GM12878 (cell line): ENCODE data around the gene WFIKKN1. TPM values are rescaled to one million over a fixed set of nuclear protein-coding genes. Genes with fewer than 3 reads are reported as not detected.

Experiments
- ATAC-seq: fragments of 200-7000 bp; cut with Tn5 transposase; 3 replicates; pipeline ENCODE4 v1.9.1; 2020; ENCODE audit warnings: mild to moderate bottlenecking, moderate library complexity
- BruUV-seq: library from RNA; stranded (reverse); fragments of 400-500 nt; replicated peaks from 2 replicates; lab custom pipeline; 2021; lab: Mats Ljungman, UMichigan
- CTCF ChIA-PET: fragments of 300-600 bp; sonication (Branson Sonifier 250); formaldehyde crosslinking; extraction: SDS; loops from one replicate; lab custom pipeline; 2021; ENCODE audit warnings: inconsistent platforms; lab: Yijun Ruan, JAX
- POLR2A ChIA-PET: fragments of 350-600 bp; formaldehyde crosslinking; extraction: SDS; loops from one replicate; lab custom pipeline; 2021; ENCODE audit warnings: inconsistent platforms; lab: Charles Lee
- RAD21 ChIA-PET: fragments of 300-600 bp; sonication (Branson Sonifier 250); formaldehyde crosslinking; loops from one replicate; lab custom pipeline; 2023; ENCODE audit warnings: antibody characterized with exemption; ENCODE audit not compliant: unreplicated experiment; lab: Charles Lee
- SMC1A ChIA-PET: fragments of 300-600 bp; sonication (Branson Sonifier 250); formaldehyde crosslinking; loops from one replicate; lab custom pipeline; 2023; ENCODE audit not compliant: unreplicated experiment, uncharacterized antibody; lab: Charles Lee
- DNase-seq: peaks from one replicate; pipeline ENCODE4 v3.0.0-alpha.2; 2011; ENCODE audit warnings: low read depth, low spot score
- FAIRE-seq: peaks from 3 replicates; lab custom pipeline; 2011; peaks lifted over from hg19 to GRCh38; lab: Jason Lieb, UNC
- H2AFZ ChIP-seq: 2 replicates; pipeline ENCODE4 v1.6.0; 2011; ENCODE audit warnings: low read depth, low read length, control low read depth; ENCODE audit not compliant: control insufficient read depth
- H3K27ac ChIP-seq: 2 replicates; pipeline ENCODE4 v1.5.1; 2011; ENCODE audit warnings: control low read depth; ENCODE audit not compliant: control insufficient read depth, insufficient read depth
- H3K27me3 ChIP-seq, 2 experiments: replicated peaks in 1 of 2; 2 replicates each; pipeline versions ENCODE4 v1.6.0 to v1.6.1; 2011; ENCODE audit warnings: low read length in 1 of 2; ENCODE audit not compliant: control insufficient read depth in 2 of 2, insufficient read depth in 2 of 2
- H3K36me3 ChIP-seq, 2 experiments: 2 replicates each; pipeline ENCODE4 v1.5.1; 2011; ENCODE audit warnings: low read length in 1 of 2; ENCODE audit not compliant: control insufficient read depth in 2 of 2, insufficient read depth in 2 of 2
- H3K4me1 ChIP-seq: 2 replicates; pipeline ENCODE4 v1.6.1; 2011; ENCODE audit warnings: mild to moderate bottlenecking, low read length, moderate library complexity, mixed read lengths; ENCODE audit not compliant: control insufficient read depth, insufficient read depth
- H3K4me2 ChIP-seq: 2 replicates; pipeline ENCODE4 v1.6.0; 2011; ENCODE audit warnings: control low read depth; ENCODE audit not compliant: control insufficient read depth, insufficient read depth
- H3K4me3 ChIP-seq: fragments of 200-600 bp; sonication (generic); 2 replicates; pipeline ENCODE4 v1.5.1; 2016
- H3K79me2 ChIP-seq: 2 replicates; pipeline ENCODE4 v1.6.0; 2011; ENCODE audit warnings: low read length; ENCODE audit not compliant: control insufficient read depth, insufficient read depth
- H3K9ac ChIP-seq: 2 replicates; pipeline ENCODE4 v1.8.0; 2011; ENCODE audit warnings: low read length, control low read depth, mixed read lengths; ENCODE audit not compliant: control insufficient read depth, insufficient read depth
- H3K9me3 ChIP-seq: replicated peaks from 3 replicates; pipeline ENCODE4 v1.5.1; 2011; ENCODE audit warnings: mild to moderate bottlenecking, low read length; ENCODE audit not compliant: control insufficient read depth, insufficient read depth
- H4K20me1 ChIP-seq: 2 replicates; pipeline ENCODE4 v1.6.0; 2011; ENCODE audit not compliant: control insufficient read depth, insufficient read depth
- CREB1 ChIP-seq: IDR thresholded peaks from 2 replicates; pipeline ENCODE4 v1.6.1; 2012; ENCODE audit warnings: low read depth, mild to moderate bottlenecking, inconsistent platforms
- HCFC1 ChIP-seq: fragments of 150-350 bp; IDR thresholded peaks from 2 replicates; pipeline ENCODE4 v1.6.1; 2014; ENCODE audit warnings: low read length
- NFXL1 ChIP-seq: fragments of 450-650 bp; IDR thresholded peaks from 2 replicates; pipeline ENCODE4 v1.6.1; 2017; ENCODE audit warnings: antibody characterized with exemption, mild to moderate bottlenecking, borderline replicate concordance
- SMC3 ChIP-seq: IDR thresholded peaks from 2 replicates; pipeline ENCODE4 v1.6.1; 2011; ENCODE audit warnings: low read length, improper control_type of control experiment, borderline replicate concordance
- SP1 ChIP-seq: IDR thresholded peaks from one replicate; pipeline ENCODE4 v1.6.1; 2011; ENCODE audit warnings: low read depth, low read length
- WGBS: methylation state at CpG from one replicate; pipeline ENCODE4 v1.1.6; 2016; ENCODE audit warnings: low lambda C conversion rate; ENCODE audit not compliant: insufficient replicate concordance, insufficient coverage; ENCODE audit errors: missing lambda C conversion rate; 5-methylcytosine and 5-hydroxymethylcytosine counted together
- in situ Hi-C: fragments of 300-500 bp; cut with MboI; formaldehyde crosslinking; loops from 9 replicates; pipeline ENCODE4 v1.14.3; 2018; ENCODE audit warnings: mixed read lengths
- intact Hi-C: fragments of 100-400 bp; cut with micrococcal nuclease; formaldehyde crosslinking; loops from one replicate; pipeline ENCODE4 v1.14.2; 2022; ENCODE audit not compliant: unreplicated experiment
- polyA plus RNA-seq, 11 experiments: library from polyadenylated mRNA; depleted of rRNA in 4 of 11; unstranded in 6 of 11; stranded (reverse) in 5 of 11; fragments of >200 nt; fragmentation: Nextera tagmentation in 4 of 11; fragmentation: Illumina TruSeq in 1 of 11; extraction: Ambion mirVana in 4 of 11; extraction: Trizol in 1 of 11; gene quantifications; 1 replicate in 1 of 11; 2 replicates in 10 of 11; pipeline versions ENCODE4 v1.2.1 to v1.2.3, GENCODE V29; 2011 to 2016; ENCODE audit warnings: inconsistent platforms in 2 of 11, missing spikeins in 2 of 11, low read depth in 1 of 11
- total RNA-seq, 4 experiments: library from RNA; depleted of rRNA in 3 of 4; stranded (reverse); fragments of >200 nt in 3 of 4; fragmentation: Illumina TruSeq in 1 of 4; extraction: Trizol in 1 of 4; gene quantifications; 2 replicates each; pipeline versions ENCODE4 v1.2.1 to v1.2.3, GENCODE V29; 2013 to 2021
- TF ChIP-seq, protein P1 (sequence below): fragments of 450-650 bp; IDR thresholded peaks from 2 replicates; pipeline ENCODE4 v1.6.1; 2016; ENCODE audit warnings: mild to moderate bottlenecking, moderate library complexity, borderline replicate concordance
- TF ChIP-seq, protein P2 (sequence below): IDR thresholded peaks from 2 replicates; pipeline ENCODE4 v1.6.1; 2011; ENCODE audit warnings: borderline replicate concordance, low read depth, mild to moderate bottlenecking, moderate library complexity, low read length; ENCODE audit not compliant: insufficient read depth, poor library complexity, severe bottlenecking
- TF ChIP-seq, protein P3 (sequence below): IDR thresholded peaks from 2 replicates; pipeline ENCODE4 v1.6.1; 2012; ENCODE audit warnings: mild to moderate bottlenecking, low read depth, low read length

Gene WFIKKN1
- total and polyA plus RNA-seq, 10 of the 15 experiments (the other 5 are each of a cell fraction or from before 2014, with no cell fraction given) = 0.01 to 0.41 (median 0.05) TPM; not detected in 2

DNA sequence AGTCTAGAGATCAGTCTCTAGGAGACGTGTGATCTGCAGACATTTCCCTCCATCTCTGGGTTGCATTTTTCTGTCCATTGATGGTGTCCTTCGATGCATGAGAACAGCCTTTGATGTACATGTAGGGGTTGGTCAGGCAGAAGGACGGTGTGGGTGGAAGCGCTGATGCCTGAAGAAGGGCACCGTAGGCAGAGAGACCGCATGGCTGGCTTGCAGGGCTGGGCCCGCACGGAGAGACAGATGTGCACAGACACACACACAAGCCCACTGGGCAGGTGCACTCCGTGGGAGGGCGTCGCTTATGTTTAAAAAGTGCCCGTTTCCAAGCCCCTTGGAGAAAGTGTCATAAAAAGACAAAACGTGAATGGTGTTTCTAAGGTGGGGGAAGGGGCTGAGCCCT, 15.7 kb upstream of the WFIKKN1 start:
- CTCF ChIA-PET = no interaction called here
- DNase-seq = no peak
- Histone ChIP-seq H3K4me2 (no peak overlapping the region), H3K4me3 (no peak overlapping the region), H3K4me1 (no peaks in the 10 kb centered on the region), H4K20me1 (no peaks in the 10 kb centered on the region), H3K79me2 (no peaks in the 10 kb centered on the region), H3K27ac (no peak overlapping the region), H3K9me3 (no peaks in the 10 kb centered on the region), H3K27me3 (no peaks in the 10 kb centered on the region), H2AFZ (no peak overlapping the region), H3K36me3 (no peaks in the 10 kb centered on the region), H3K9ac (no peak overlapping the region)
- in situ Hi-C loops = no loop called here
- SMC1A ChIA-PET = no interaction called here
- no peak for ATAC-seq
- WGBS = 27% methylated on average over 13 of the region's 13 CpGs
- FAIRE-seq = no peak
- BruUV-seq = no TSS peak
- RAD21 ChIA-PET = no interaction called here
- intact Hi-C loops = no loop called here
- POLR2A ChIA-PET = no interaction called here
- no peak for TF ChIP-seq SMC3
- TF ChIP-seq SP1 = no peak
- TF ChIP-seq, protein P1, sequence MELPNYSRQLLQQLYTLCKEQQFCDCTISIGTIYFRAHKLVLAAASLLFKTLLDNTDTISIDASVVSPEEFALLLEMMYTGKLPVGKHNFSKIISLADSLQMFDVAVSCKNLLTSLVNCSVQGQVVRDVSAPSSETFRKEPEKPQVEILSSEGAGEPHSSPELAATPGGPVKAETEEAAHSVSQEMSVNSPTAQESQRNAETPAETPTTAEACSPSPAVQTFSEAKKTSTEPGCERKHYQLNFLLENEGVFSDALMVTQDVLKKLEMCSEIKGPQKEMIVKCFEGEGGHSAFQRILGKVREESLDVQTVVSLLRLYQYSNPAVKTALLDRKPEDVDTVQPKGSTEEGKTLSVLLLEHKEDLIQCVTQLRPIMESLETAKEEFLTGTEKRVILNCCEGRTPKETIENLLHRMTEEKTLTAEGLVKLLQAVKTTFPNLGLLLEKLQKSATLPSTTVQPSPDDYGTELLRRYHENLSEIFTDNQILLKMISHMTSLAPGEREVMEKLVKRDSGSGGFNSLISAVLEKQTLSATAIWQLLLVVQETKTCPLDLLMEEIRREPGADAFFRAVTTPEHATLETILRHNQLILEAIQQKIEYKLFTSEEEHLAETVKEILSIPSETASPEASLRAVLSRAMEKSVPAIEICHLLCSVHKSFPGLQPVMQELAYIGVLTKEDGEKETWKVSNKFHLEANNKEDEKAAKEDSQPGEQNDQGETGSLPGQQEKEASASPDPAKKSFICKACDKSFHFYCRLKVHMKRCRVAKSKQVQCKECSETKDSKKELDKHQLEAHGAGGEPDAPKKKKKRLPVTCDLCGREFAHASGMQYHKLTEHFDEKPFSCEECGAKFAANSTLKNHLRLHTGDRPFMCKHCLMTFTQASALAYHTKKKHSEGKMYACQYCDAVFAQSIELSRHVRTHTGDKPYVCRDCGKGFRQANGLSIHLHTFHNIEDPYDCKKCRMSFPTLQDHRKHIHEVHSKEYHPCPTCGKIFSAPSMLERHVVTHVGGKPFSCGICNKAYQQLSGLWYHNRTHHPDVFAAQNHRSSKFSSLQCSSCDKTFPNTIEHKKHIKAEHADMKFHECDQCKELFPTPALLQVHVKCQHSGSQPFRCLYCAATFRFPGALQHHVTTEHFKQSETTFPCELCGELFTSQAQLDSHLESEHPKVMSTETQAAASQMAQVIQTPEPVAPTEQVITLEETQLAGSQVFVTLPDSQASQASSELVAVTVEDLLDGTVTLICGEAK = no peak
- TF ChIP-seq, protein P2, sequence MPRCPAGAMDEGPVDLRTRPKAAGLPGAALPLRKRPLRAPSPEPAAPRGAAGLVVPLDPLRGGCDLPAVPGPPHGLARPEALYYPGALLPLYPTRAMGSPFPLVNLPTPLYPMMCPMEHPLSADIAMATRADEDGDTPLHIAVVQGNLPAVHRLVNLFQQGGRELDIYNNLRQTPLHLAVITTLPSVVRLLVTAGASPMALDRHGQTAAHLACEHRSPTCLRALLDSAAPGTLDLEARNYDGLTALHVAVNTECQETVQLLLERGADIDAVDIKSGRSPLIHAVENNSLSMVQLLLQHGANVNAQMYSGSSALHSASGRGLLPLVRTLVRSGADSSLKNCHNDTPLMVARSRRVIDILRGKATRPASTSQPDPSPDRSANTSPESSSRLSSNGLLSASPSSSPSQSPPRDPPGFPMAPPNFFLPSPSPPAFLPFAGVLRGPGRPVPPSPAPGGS = no peak
- no peak for TF ChIP-seq HCFC1
- no peak for TF ChIP-seq CREB1
- TF ChIP-seq, protein P3, sequence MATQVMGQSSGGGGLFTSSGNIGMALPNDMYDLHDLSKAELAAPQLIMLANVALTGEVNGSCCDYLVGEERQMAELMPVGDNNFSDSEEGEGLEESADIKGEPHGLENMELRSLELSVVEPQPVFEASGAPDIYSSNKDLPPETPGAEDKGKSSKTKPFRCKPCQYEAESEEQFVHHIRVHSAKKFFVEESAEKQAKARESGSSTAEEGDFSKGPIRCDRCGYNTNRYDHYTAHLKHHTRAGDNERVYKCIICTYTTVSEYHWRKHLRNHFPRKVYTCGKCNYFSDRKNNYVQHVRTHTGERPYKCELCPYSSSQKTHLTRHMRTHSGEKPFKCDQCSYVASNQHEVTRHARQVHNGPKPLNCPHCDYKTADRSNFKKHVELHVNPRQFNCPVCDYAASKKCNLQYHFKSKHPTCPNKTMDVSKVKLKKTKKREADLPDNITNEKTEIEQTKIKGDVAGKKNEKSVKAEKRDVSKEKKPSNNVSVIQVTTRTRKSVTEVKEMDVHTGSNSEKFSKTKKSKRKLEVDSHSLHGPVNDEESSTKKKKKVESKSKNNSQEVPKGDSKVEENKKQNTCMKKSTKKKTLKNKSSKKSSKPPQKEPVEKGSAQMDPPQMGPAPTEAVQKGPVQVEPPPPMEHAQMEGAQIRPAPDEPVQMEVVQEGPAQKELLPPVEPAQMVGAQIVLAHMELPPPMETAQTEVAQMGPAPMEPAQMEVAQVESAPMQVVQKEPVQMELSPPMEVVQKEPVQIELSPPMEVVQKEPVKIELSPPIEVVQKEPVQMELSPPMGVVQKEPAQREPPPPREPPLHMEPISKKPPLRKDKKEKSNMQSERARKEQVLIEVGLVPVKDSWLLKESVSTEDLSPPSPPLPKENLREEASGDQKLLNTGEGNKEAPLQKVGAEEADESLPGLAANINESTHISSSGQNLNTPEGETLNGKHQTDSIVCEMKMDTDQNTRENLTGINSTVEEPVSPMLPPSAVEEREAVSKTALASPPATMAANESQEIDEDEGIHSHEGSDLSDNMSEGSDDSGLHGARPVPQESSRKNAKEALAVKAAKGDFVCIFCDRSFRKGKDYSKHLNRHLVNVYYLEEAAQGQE = no peak
- TF ChIP-seq NFXL1 = no peak
